ENCODE measurements around the gene TNFRSF17. TPM values are rescaled to one million over a fixed set of nuclear protein-coding genes. Genes with fewer than 3 reads are reported as not detected.

Gene TNFRSF17
- total and polyA plus RNA-seq, 2 of the 13 experiments (the other 11 are each of a cell fraction or from before 2014, with no cell fraction given) = not detected

DNA sequence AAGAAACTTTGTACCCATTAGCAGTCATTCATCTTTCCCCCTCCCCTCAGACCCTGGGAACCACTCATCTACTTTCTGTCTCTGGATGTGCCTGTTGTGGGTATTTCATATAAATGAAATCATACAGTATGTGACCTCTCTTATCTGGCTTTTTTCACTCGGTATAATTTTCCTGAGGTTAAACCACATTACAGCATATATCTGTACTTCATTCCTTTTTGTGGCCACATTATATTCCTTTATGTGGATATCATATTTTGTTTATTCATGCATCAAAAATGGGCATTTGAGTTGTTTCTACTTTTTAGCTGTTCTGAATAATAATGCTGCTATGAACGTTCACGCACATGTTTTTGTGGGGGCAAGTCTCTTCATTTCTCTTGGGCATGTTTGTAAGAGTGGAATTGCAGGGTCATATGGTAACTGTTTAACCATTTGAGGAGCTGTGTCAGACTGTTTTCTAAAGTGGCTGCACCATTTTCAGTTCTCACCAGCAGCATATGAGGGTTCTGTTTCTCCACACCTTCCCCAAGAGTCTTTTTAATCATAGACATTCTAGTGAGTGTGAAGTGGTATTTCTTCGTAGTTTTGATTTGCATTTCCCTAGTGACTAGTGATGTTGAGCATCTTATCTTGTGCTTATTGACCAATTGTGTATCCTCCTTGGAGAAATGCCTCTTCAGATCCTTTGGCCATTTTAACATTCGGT, 15.3 kb downstream of the TNFRSF17 start:
- Histone ChIP-seq H3K4me1 (ENCODE audit: insufficient read depth, low read length) (peaks cover 31% of the 10 kb centered on the region), H3K4me2 (ENCODE audit: low read depth, low read length) (no peak overlapping the region), H3K27me3 (ENCODE audit: control insufficient read depth in 1 of 2, insufficient read depth in 2 of 2, low read length in 2 of 2) (no peaks in the 10 kb centered on the region; a peak in 1 of 5 replicates), H3K9me3 (ENCODE audit: low read length) (no peaks in the 10 kb centered on the region), H3K4me3 (replicated peaks in 1 of 3; ENCODE audit: insufficient read depth in 1 of 3, low read depth in 2 of 3, low read length in 3 of 3) (no peak overlapping the region), H4K20me1 (ENCODE audit: insufficient read depth, low read length) (no peaks in the 10 kb centered on the region), H3K9ac (ENCODE audit: insufficient read depth, low read depth, low read length) (no peak overlapping the region), H3K36me3 (replicated peaks in 1 of 2; ENCODE audit: control insufficient read depth in 1 of 2, insufficient read depth in 2 of 2, low read length in 2 of 2) (no peaks in the 10 kb centered on the region), H3K27ac (ENCODE audit: extremely low read length, insufficient read depth, low read length) (no peak overlapping the region), H2AFZ (ENCODE audit: low read length) (no peak overlapping the region), H3K79me2 (ENCODE audit: insufficient read depth, low read length) (peaks cover 5% of the 10 kb centered on the region)
- POLR2A ChIA-PET = no interaction called here
- TF ChIP-seq ZNF652 (CRISPR knock-in tag; IDR thresholded peaks at IDR 0.05; ENCODE audit: borderline replicate concordance, low read depth) = peak; percentile 73
- no peak for TF ChIP-seq SIX1 (CRISPR knock-in tag; IDR thresholded peaks at IDR 0.05; ENCODE audit: borderline replicate concordance)
- in situ Hi-C loops (cut with HindIII; ENCODE audit: extremely low pct_ligation_motif_present, low pct_unique_long_range_greater_than_20kb) = no loop called here
- WGBS (ENCODE audit: low lambda C conversion rate) = 73% methylated on average over 5 of the region's 5 CpGs
- ATAC-seq (no peak), FAIRE-seq (no peak), DNase-seq (ENCODE audit: low spot score) (no peak)
- intact Hi-C loops (cut with micrococcal nuclease; ENCODE audit: unreplicated experiment) = no loop called here
- CTCF ChIA-PET (ENCODE audit: low intra/inter-chr PET ratio, low total read pairs) = no interaction called here
- no TSS peak for BruUV-seq (replicated peaks)

DNA sequence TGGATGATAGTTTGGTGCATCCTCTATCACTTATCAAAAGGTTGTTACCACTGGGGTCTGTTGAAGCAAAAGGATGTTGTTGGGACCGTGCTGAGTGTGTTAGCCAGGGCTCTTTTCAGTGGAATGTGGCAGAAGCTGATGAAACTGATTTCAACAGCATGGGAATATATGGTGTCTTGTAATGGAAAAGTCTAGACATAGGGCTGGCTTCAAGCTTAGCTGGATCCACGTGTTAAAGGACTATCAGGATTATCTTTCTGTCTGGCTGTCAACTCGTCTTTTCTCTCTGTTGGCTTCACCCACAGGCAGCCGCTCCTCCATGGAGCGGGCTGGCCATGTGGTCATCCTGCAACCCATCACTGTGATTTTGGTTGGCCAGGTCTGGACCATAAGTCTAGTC, 20.2 kb downstream of the TNFRSF17 start:
- H3K27me3 ChIP-seq (ENCODE audit: control insufficient read depth in 1 of 2, insufficient read depth in 2 of 2, low read length in 2 of 2) = no peaks in the 10 kb centered on the region
- H4K20me1 ChIP-seq (ENCODE audit: insufficient read depth, low read length) = no peaks in the 10 kb centered on the region
- WGBS (ENCODE audit: low lambda C conversion rate) = 45% methylated on average over 4 of the region's 5 CpGs
- FAIRE-seq (no peak), ATAC-seq (no peak), DNase-seq (ENCODE audit: low spot score) (no peak)
- H3K27ac ChIP-seq (ENCODE audit: extremely low read length, insufficient read depth, low read length) = no peak overlapping the region
- H3K4me1 ChIP-seq (ENCODE audit: insufficient read depth, low read length) = peaks cover 4% of the 10 kb centered on the region
- in situ Hi-C loops (cut with HindIII; ENCODE audit: extremely low pct_ligation_motif_present, low pct_unique_long_range_greater_than_20kb) (no loop called here), intact Hi-C loops (cut with micrococcal nuclease; ENCODE audit: unreplicated experiment) (no loop called here)
- no peaks in the 10 kb centered on the region for H3K9me3 ChIP-seq (ENCODE audit: low read length)
- CTCF ChIA-PET (ENCODE audit: low intra/inter-chr PET ratio, low total read pairs) = no interaction called here
- BruUV-seq (replicated peaks) = no TSS peak
- H3K4me2 ChIP-seq (ENCODE audit: low read depth, low read length) = no peak overlapping the region
- POLR2A ChIA-PET = interaction anchor here (1.0 kb wide), 1 partner anchor 9 kb away, joined by 3 read pairs; the partner anchor contains the start of gene SNX29
- TF ChIP-seq ZNF317 (CRISPR knock-in tag; IDR thresholded peaks at IDR 0.05) = no peak
- no peak for TF ChIP-seq GTF3A (CRISPR knock-in tag; conservative IDR thresholded peaks at IDR 0.05)
- no peak for TF ChIP-seq SMARCC2 (IDR thresholded peaks at IDR 0.05)
- no peak for TF ChIP-seq PRPF4 (IDR thresholded peaks at IDR 0.05; ENCODE audit: low read depth, low read length, poor library complexity, severe bottlenecking)
- TF ChIP-seq SP2 (CRISPR knock-in tag; IDR thresholded peaks at IDR 0.05) = no peak
- no peak for TF ChIP-seq CENPT (CRISPR knock-in tag; IDR thresholded peaks at IDR 0.05; ENCODE audit: low read depth)
- TF ChIP-seq NFYC (CRISPR knock-in tag; IDR thresholded peaks at IDR 0.05) = no peak
- H3K4me3 ChIP-seq (replicated peaks in 1 of 3; ENCODE audit: insufficient read depth in 1 of 3, low read depth in 2 of 3, low read length in 3 of 3) = no peak overlapping the region
- H3K9ac ChIP-seq (ENCODE audit: insufficient read depth, low read depth, low read length) = no peak overlapping the region
- H2AFZ ChIP-seq (ENCODE audit: low read length) = no peak overlapping the region
- no peaks in the 10 kb centered on the region for H3K79me2 ChIP-seq (ENCODE audit: insufficient read depth, low read length)
- no peaks in the 10 kb centered on the region for H3K36me3 ChIP-seq (replicated peaks in 1 of 2; ENCODE audit: control insufficient read depth in 1 of 2, insufficient read depth in 2 of 2, low read length in 2 of 2)

All from HepG2 (cell line).